ENCODE measurements around the gene NBEA.
A peak's percentile ranks its signal among the peaks of the same experiment; 100 is the strongest.

The NBEA gene

GRCh38 chr13:35711909-35712308 is 769.8 kb downstream of the NBEA start:
- DNase-seq (ENCODE audit: low spot score) = peak; percentile 45

GRCh38 chr13:35712907-35713761 is 771.1 kb downstream of the NBEA start:
- DNase-seq (ENCODE audit: low spot score) = peak; percentile 69

- DNase-seq (ENCODE audit: low spot score) = peak; percentile 63
Measured at GRCh38 chr13:35714121-35714520, 772.1 kb downstream of the NBEA start.

GRCh38 chr13:35714588-35715377 is 772.7 kb downstream of the NBEA start:
- peak; percentile 72 for DNase-seq (ENCODE audit: low spot score)

- DNase-seq (ENCODE audit: low spot score) = no peak
Measured at GRCh38 chr13:35716186-35716585, 774.1 kb downstream of the NBEA start.

- no peak for DNase-seq (ENCODE audit: low spot score)
Measured at GRCh38 chr13:35716729-35717128, 774.7 kb downstream of the NBEA start.

GRCh38 chr13:35718084-35718483 is 776.0 kb downstream of the NBEA start:
- no peak for DNase-seq (ENCODE audit: low spot score)

GRCh38 chr13:35720290-35720689 is 778.2 kb downstream of the NBEA start:
- DNase-seq (ENCODE audit: low spot score) = no peak

- DNase-seq (ENCODE audit: low spot score) = no peak
Measured at GRCh38 chr13:35720690-35721554, 778.9 kb downstream of the NBEA start.
